ENCODE results near the gene ABCA13.

DNA sequence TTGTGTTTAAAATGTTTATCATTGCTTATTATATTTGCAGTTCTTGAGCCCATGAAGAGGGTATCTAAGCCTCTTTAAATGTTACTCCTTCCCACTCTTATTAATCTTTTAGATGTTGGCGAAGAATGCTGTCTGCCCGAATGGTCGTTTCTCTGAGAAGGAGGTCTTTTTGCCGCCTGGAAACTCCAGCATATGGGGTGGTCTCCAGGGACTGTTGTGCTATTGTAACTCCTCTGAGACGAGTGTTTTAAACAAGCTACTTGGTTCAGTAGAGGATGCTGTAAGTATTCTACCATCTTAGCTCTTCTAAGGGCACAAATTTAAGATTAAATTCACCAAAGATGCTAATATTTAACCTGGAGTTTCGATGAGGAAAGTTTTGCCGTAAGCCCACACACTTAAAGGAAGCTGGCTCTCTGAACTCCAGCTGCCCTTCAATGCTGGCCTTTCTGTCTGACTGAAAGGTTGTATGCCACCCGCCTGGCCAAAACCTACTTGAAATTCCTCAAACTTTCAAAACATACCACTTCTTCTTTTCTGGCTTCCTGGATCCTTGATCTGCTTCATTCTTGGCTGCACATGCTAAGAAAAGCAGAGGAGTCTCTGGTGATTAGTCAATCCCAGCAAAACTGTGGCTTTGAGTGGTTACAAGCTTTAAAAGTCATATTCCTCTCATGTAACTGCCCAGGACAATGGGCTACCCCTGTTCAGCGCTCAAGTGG lies 74.7 kb downstream of the ABCA13 start:
- TF ChIP-seq, protein P1, sequence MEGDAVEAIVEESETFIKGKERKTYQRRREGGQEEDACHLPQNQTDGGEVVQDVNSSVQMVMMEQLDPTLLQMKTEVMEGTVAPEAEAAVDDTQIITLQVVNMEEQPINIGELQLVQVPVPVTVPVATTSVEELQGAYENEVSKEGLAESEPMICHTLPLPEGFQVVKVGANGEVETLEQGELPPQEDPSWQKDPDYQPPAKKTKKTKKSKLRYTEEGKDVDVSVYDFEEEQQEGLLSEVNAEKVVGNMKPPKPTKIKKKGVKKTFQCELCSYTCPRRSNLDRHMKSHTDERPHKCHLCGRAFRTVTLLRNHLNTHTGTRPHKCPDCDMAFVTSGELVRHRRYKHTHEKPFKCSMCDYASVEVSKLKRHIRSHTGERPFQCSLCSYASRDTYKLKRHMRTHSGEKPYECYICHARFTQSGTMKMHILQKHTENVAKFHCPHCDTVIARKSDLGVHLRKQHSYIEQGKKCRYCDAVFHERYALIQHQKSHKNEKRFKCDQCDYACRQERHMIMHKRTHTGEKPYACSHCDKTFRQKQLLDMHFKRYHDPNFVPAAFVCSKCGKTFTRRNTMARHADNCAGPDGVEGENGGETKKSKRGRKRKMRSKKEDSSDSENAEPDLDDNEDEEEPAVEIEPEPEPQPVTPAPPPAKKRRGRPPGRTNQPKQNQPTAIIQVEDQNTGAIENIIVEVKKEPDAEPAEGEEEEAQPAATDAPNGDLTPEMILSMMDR (IDR thresholded peaks at IDR 0.05), result no peak
- TF ChIP-seq TCF7L2 (IDR thresholded peaks at IDR 0.05; ENCODE audit: low read depth, low read length) (no peak), REST (IDR thresholded peaks at IDR 0.05; ENCODE audit: insufficient read depth in 1 of 2, low read depth in 2 of 2, low read length in 1 of 2) (no peak)

All from Panc1 (cell line).